OCI-LY1 (cell line): ENCODE results near the gene LRRC59.

Experiments
- CTCF ChIP-seq: fragments of 200-600 bp; sonication (generic), shearing (Covaris generic); IDR thresholded peaks from 2 replicates; pipeline ENCODE4 v1.5.1; 2017; ENCODE audit warnings: mild to moderate bottlenecking, antibody characterized with exemption, low read length, moderate library complexity, mixed read lengths
- EZH2 ChIP-seq: fragments of 200-600 bp; sonication (generic), shearing (Covaris generic); IDR thresholded peaks from 2 replicates; pipeline ENCODE4 v1.8.0; 2017; ENCODE audit warnings: borderline replicate concordance, mixed run types, mild to moderate bottlenecking, antibody characterized with exemption, low read length, moderate library complexity, mixed read lengths

GRCh38 chr17:50432125-50432762 is 34.9 kb upstream of the LRRC59 start:
- no peak for TF ChIP-seq CTCF
- no peak for TF ChIP-seq EZH2
